ENCODE measurements around the gene DDX50. TPM values are rescaled to one million over a fixed set of nuclear protein-coding genes. Genes with fewer than 3 reads are reported as not detected.

Gene DDX50
- polyA plus RNA-seq, 2 of the 4 experiments (the other 2 are of a cell fraction), result 35.1 to 64.6 TPM

Small RNAs within 50 kb of the gene (small RNA-seq; reads per million reads assigned to genes)
- 0 reads per million in 6 experiments for gene RNU6-571P

Other genes starting within 250 kb of the DDX50 start
- gene CCAR1, start 180.1 kb upstream of the DDX50 start, polyA plus RNA-seq (2011; rRNA removed), result 98.8 and 99.2 TPM in 2 replicates
- 103 to 108 TPM (median 107 TPM) in 3 replicates for gene CCAR1, start 180.1 kb upstream of the DDX50 start, polyA plus RNA-seq (2017; fragmentation: RNase III; extraction: RNeasy Plus Mini Kit Qiagen cat#74134 plus additional on column Dnase treatment)
- 1.6 and 1.8 TPM in 2 replicates for gene STOX1, start 73.8 kb upstream of the DDX50 start, polyA plus RNA-seq (2011; rRNA removed)
- 0.64 to 0.94 TPM (median 0.69 TPM) in 3 replicates for gene STOX1, start 73.8 kb upstream of the DDX50 start, polyA plus RNA-seq (2017; fragmentation: RNase III; extraction: RNeasy Plus Mini Kit Qiagen cat#74134 plus additional on column Dnase treatment)
- gene DDX21, start 54.9 kb downstream of the DDX50 start, polyA plus RNA-seq (2011; rRNA removed), result 142 and 218 TPM in 2 replicates
- gene DDX21, start 54.9 kb downstream of the DDX50 start, polyA plus RNA-seq (2017; fragmentation: RNase III; extraction: RNeasy Plus Mini Kit Qiagen cat#74134 plus additional on column Dnase treatment), result 113 to 137 TPM (median 113 TPM) in 3 replicates
- 43.7 and 53.8 TPM in 2 replicates for gene KIFBP, start 87.5 kb downstream of the DDX50 start, polyA plus RNA-seq (2011; rRNA removed)
- gene KIFBP, start 87.5 kb downstream of the DDX50 start, polyA plus RNA-seq (2017; fragmentation: RNase III; extraction: RNeasy Plus Mini Kit Qiagen cat#74134 plus additional on column Dnase treatment), result 35.2 to 36.1 TPM (median 35.4 TPM) in 3 replicates
- 88.7 TPM in 2 replicates for gene SRGN, start 186.8 kb downstream of the DDX50 start, polyA plus RNA-seq (2011; rRNA removed)
- gene SRGN, start 186.8 kb downstream of the DDX50 start, polyA plus RNA-seq (2017; fragmentation: RNase III; extraction: RNeasy Plus Mini Kit Qiagen cat#74134 plus additional on column Dnase treatment), result 50.5 to 59.3 TPM (median 51.9 TPM) in 3 replicates
- 35.0 and 52.6 TPM in 2 replicates for gene VPS26A, start 222.9 kb downstream of the DDX50 start, polyA plus RNA-seq (2011; rRNA removed)
- gene VPS26A, start 222.9 kb downstream of the DDX50 start, polyA plus RNA-seq (2017; fragmentation: RNase III; extraction: RNeasy Plus Mini Kit Qiagen cat#74134 plus additional on column Dnase treatment), result 62.5 to 62.6 TPM (median 62.6 TPM) in 3 replicates

Data from A549 (cell line).